ENCODE measurements around the gene MCC.

- no peak for TF ChIP-seq GATA2 (IDR thresholded peaks at IDR 0.05; ENCODE audit: low read depth, low read length)
- no peak for TF ChIP-seq GATA3 (IDR thresholded peaks at IDR 0.05; ENCODE audit: low read depth, low read length)
Measured at GRCh38 chr5:112996830-112997374, 491.4 kb downstream of the MCC start.
